ENCODE data around the gene DSTYK.

Gene DSTYK

GRCh38 chr1:205247130-205247921, 35.8 kb upstream of the DSTYK start:
- no peak for TF ChIP-seq POLR2A (IDR thresholded peaks at IDR 0.05; ENCODE audit: low read depth, low read length)
- no peak for DNase-seq (ENCODE audit: insufficient read length, low spot score)
- no peak for FAIRE-seq

- no peak for TF ChIP-seq POLR2A (IDR thresholded peaks at IDR 0.05; ENCODE audit: low read depth, low read length)
- FAIRE-seq (no peak), DNase-seq (ENCODE audit: insufficient read length, low spot score) (no peak)
Observed at GRCh38 chr1:205246351-205247119, 35.0 kb upstream of the DSTYK start.

- FAIRE-seq (no peak), DNase-seq (ENCODE audit: insufficient read length, low spot score) (no peak)
- no peak for TF ChIP-seq POLR2A (IDR thresholded peaks at IDR 0.05; ENCODE audit: low read depth, low read length)
Observed at GRCh38 chr1:205245096-205245495, 33.6 kb upstream of the DSTYK start.

GRCh38 chr1:205244384-205244783, 32.9 kb upstream of the DSTYK start:
- no peak for FAIRE-seq
- TF ChIP-seq POLR2A (IDR thresholded peaks at IDR 0.05; ENCODE audit: low read depth, low read length), result no peak
- DNase-seq (ENCODE audit: insufficient read length, low spot score), result no peak

GRCh38 chr1:205243350-205244191, 32.1 kb upstream of the DSTYK start:
- DNase-seq (ENCODE audit: insufficient read length, low spot score) (no peak), FAIRE-seq (no peak)
- no peak for TF ChIP-seq POLR2A (IDR thresholded peaks at IDR 0.05; ENCODE audit: low read depth, low read length)

- no peak for TF ChIP-seq POLR2A (IDR thresholded peaks at IDR 0.05; ENCODE audit: low read depth, low read length)
- FAIRE-seq (no peak), DNase-seq (ENCODE audit: insufficient read length, low spot score) (no peak)
Observed at GRCh38 chr1:205241366-205242030, 30.0 kb upstream of the DSTYK start.

GRCh38 chr1:205240569-205240968, 29.1 kb upstream of the DSTYK start:
- DNase-seq (ENCODE audit: insufficient read length, low spot score) (no peak), FAIRE-seq (no peak)
- TF ChIP-seq POLR2A (IDR thresholded peaks at IDR 0.05; ENCODE audit: low read depth, low read length), result no peak

GRCh38 chr1:205240118-205240517, 28.6 kb upstream of the DSTYK start:
- FAIRE-seq (no peak), DNase-seq (ENCODE audit: insufficient read length, low spot score) (no peak)
- TF ChIP-seq POLR2A (IDR thresholded peaks at IDR 0.05; ENCODE audit: low read depth, low read length), result no peak

GRCh38 chr1:205239078-205239477, 27.6 kb upstream of the DSTYK start:
- no peak for FAIRE-seq
- no peak for TF ChIP-seq POLR2A (IDR thresholded peaks at IDR 0.05; ENCODE audit: low read depth, low read length)
- no peak for DNase-seq (ENCODE audit: insufficient read length, low spot score)

- FAIRE-seq (no peak), DNase-seq (ENCODE audit: insufficient read length, low spot score) (no peak)
- no peak for TF ChIP-seq POLR2A (IDR thresholded peaks at IDR 0.05; ENCODE audit: low read depth, low read length)
Observed at GRCh38 chr1:205237526-205238484, 26.3 kb upstream of the DSTYK start.

- FAIRE-seq (no peak), DNase-seq (ENCODE audit: insufficient read length, low spot score) (no peak)
- TF ChIP-seq POLR2A (IDR thresholded peaks at IDR 0.05; ENCODE audit: low read depth, low read length), result no peak
Observed at GRCh38 chr1:205236951-205237475, 25.5 kb upstream of the DSTYK start.

- DNase-seq (ENCODE audit: insufficient read length, low spot score), result no peak
- no peak for FAIRE-seq
- no peak for TF ChIP-seq POLR2A (IDR thresholded peaks at IDR 0.05; ENCODE audit: low read depth, low read length)
Observed at GRCh38 chr1:205236526-205236925, 25.0 kb upstream of the DSTYK start.

Measured in H54 (cell line).